AG10803 (cell line): ENCODE measurements around the gene KLHL29.

Experiments
- DNase-seq: peaks from one replicate; pipeline ENCODE4 v3.0.0; 2010; ENCODE audit warnings: low read depth
- H3K4me3 ChIP-seq: 2 replicates; pipeline ENCODE4 v1.5.1; 2011; ENCODE audit warnings: mild to moderate bottlenecking, low read length, control low read depth
- CTCF ChIP-seq: conservative IDR thresholded peaks from 2 replicates; pipeline ENCODE4 v1.5.1; 2011; ENCODE audit warnings: mild to moderate bottlenecking, low read length, control low read depth, inconsistent platforms

Gene KLHL29

GRCh38 chr2:23589739-23590138, 204.8 kb downstream of the KLHL29 start:
- DNase-seq, result peak; percentile 18
- no peak for TF ChIP-seq CTCF
- no peak overlapping the region for H3K4me3 ChIP-seq

GRCh38 chr2:23590241-23590869, 205.4 kb downstream of the KLHL29 start:
- no peak overlapping the region for H3K4me3 ChIP-seq
- DNase-seq, result no peak
- TF ChIP-seq CTCF, result no peak

- DNase-seq, result no peak
- TF ChIP-seq CTCF, result no peak
- no peak overlapping the region for H3K4me3 ChIP-seq
Measured at GRCh38 chr2:23591111-23591510, 206.1 kb downstream of the KLHL29 start.

GRCh38 chr2:23592061-23592685, 207.2 kb downstream of the KLHL29 start:
- TF ChIP-seq CTCF, result no peak
- H3K4me3 ChIP-seq, result no peak overlapping the region
- DNase-seq, result no peak

GRCh38 chr2:23592898-23593751, 208.1 kb downstream of the KLHL29 start:
- H3K4me3 ChIP-seq, result no peak overlapping the region
- TF ChIP-seq CTCF, result no peak
- DNase-seq, result no peak

- H3K4me3 ChIP-seq, result no peak overlapping the region
- no peak for DNase-seq
Measured at GRCh38 chr2:23593752-23594459, 208.9 kb downstream of the KLHL29 start.

More at GRCh38 chr2:23593752-23594459, 208.9 kb downstream of the KLHL29 start:
- TF ChIP-seq CTCF, result no peak
